IMR-90 (cell line): ENCODE results near the gene TMEM130. TPM values are rescaled to one million over a fixed set of nuclear protein-coding genes. Genes with fewer than 3 reads are reported as not detected.

Experiments used
- ATAC-seq: fragments of 200-7000 bp; cut with Tn5 transposase; 2 replicates; pipeline ENCODE4 v1.9.1; 2020; ENCODE audit warnings: low read depth, mild to moderate bottlenecking, moderate library complexity
- BruUV-seq: library from RNA; stranded (reverse); fragments of 400-500 nt; replicated peaks from 2 replicates; lab custom pipeline; 2021; lab: Mats Ljungman, UMichigan
- CTCF ChIA-PET: fragments of 300-600 bp; formaldehyde crosslinking; extraction: SDS; loops from one replicate; lab custom pipeline; 2021; ENCODE audit warnings: antibody characterized with exemption; lab: Yijun Ruan, JAX
- POLR2A ChIA-PET: fragments of 300-600 bp; sonication (Branson Sonifier 250); formaldehyde crosslinking; loops from one replicate; lab custom pipeline; 2022; ENCODE audit warnings: antibody characterized with exemption; ENCODE audit not compliant: unreplicated experiment; lab: Charles Lee
- DNase-seq: peaks from one replicate; pipeline ENCODE4 v3.0.0; 2013
- H2AFZ ChIP-seq: replicated peaks from 2 replicates; pipeline ENCODE3; 2013; ENCODE audit warnings: low read length, mild to moderate bottlenecking; ENCODE audit not compliant: poor library complexity
- H2AK5ac ChIP-seq: 2 replicates; pipeline ENCODE4 v1.6.1; 2013; ENCODE audit warnings: low read depth, low read length, inconsistent platforms
- H2AK9ac ChIP-seq: replicated peaks from 2 replicates; pipeline ENCODE3; 2013; ENCODE audit warnings: mild to moderate bottlenecking, low read depth, low read length, moderate library complexity; ENCODE audit not compliant: poor library complexity
- H2BK120ac ChIP-seq: 2 replicates; pipeline ENCODE4 v1.6.1; 2013; ENCODE audit warnings: low read depth, low read length, inconsistent platforms
- H2BK15ac ChIP-seq: 3 replicates; pipeline ENCODE4 v1.6.1; 2013; ENCODE audit warnings: low read depth, low read length, inconsistent platforms
- H2BK20ac ChIP-seq: 2 replicates; pipeline ENCODE4 v1.6.1; 2013; ENCODE audit warnings: low read depth, mild to moderate bottlenecking, inconsistent platforms, low read length, moderate library complexity
- H2BK5ac ChIP-seq: 2 replicates; pipeline ENCODE4 v1.6.1; 2013; ENCODE audit warnings: mild to moderate bottlenecking, low read depth, low read length, inconsistent platforms; ENCODE audit not compliant: poor library complexity, severe bottlenecking
- H3K14ac ChIP-seq: replicated peaks from 2 replicates; pipeline ENCODE4 v1.6.1; 2013; ENCODE audit warnings: low read depth, low read length, inconsistent platforms
- H3K18ac ChIP-seq: 2 replicates; pipeline ENCODE4 v1.6.1; 2013; ENCODE audit warnings: low read depth, low read length, control low read depth
- H3K23ac ChIP-seq: 2 replicates; pipeline ENCODE4 v1.6.1; 2013; ENCODE audit warnings: low read depth, low read length, inconsistent platforms
- H3K27ac ChIP-seq: 2 replicates; pipeline ENCODE4 v1.5.1; 2013; ENCODE audit warnings: mild to moderate bottlenecking, control low read depth, low read length; ENCODE audit not compliant: insufficient read depth
- H3K27me3 ChIP-seq: 2 replicates; pipeline ENCODE4 v1.6.1; 2013; ENCODE audit warnings: low read length; ENCODE audit not compliant: control insufficient read depth, insufficient read depth
- H3K36me3 ChIP-seq: 2 replicates; pipeline ENCODE4 v1.6.1; 2013; ENCODE audit warnings: low read length, mixed read lengths; ENCODE audit not compliant: control insufficient read depth, insufficient read depth
- H3K4ac ChIP-seq: 2 replicates; pipeline ENCODE4 v1.6.1; 2013; ENCODE audit warnings: low read depth, low read length, inconsistent platforms
- H3K4me1 ChIP-seq: 2 replicates; pipeline ENCODE4 v1.6.1; 2013; ENCODE audit warnings: low read length, mixed read lengths; ENCODE audit not compliant: control insufficient read depth, insufficient read depth
- H3K4me2 ChIP-seq: 2 replicates; pipeline ENCODE4 v1.6.1; 2013; ENCODE audit warnings: low read depth, mild to moderate bottlenecking, control low read depth, low read length, moderate library complexity
- H3K4me3 ChIP-seq: 2 replicates; pipeline ENCODE4 v1.5.1; 2013; ENCODE audit warnings: low read depth, mild to moderate bottlenecking, control low read depth, low read length, moderate library complexity; ENCODE audit not compliant: insufficient read depth
- H3K56ac ChIP-seq: 2 replicates; pipeline ENCODE4 v1.6.1; 2013; ENCODE audit warnings: low read length, inconsistent platforms; ENCODE audit not compliant: insufficient read depth; ENCODE audit errors: extremely low read depth
- H3K79me1 ChIP-seq, 2 experiments: 2 replicates each; pipeline ENCODE4 v1.6.1; 2013; ENCODE audit warnings: low read length in 2 of 2, inconsistent platforms in 1 of 2, low read depth in 1 of 2
- H3K9ac ChIP-seq: 2 replicates; pipeline ENCODE4 v1.6.1; 2013; ENCODE audit warnings: low read depth, low read length, control low read depth
- H3K9me1 ChIP-seq: 2 replicates; pipeline ENCODE4 v1.6.1; 2013; ENCODE audit warnings: low read length, inconsistent platforms; ENCODE audit not compliant: insufficient read depth
- H3K9me3 ChIP-seq: 2 replicates; pipeline ENCODE4 v1.6.1; 2013; ENCODE audit warnings: low read length; ENCODE audit not compliant: control insufficient read depth, insufficient read depth
- H4K20me1 ChIP-seq: 2 replicates; pipeline ENCODE4 v1.6.1; 2013; ENCODE audit warnings: low read length, inconsistent platforms; ENCODE audit not compliant: insufficient read depth
- H4K5ac ChIP-seq: 2 replicates; pipeline ENCODE4 v1.6.1; 2013; ENCODE audit warnings: mild to moderate bottlenecking, low read depth, low read length, control low read depth
- H4K8ac ChIP-seq, 2 experiments: 2 replicates each; pipeline ENCODE4 v1.6.1; 2013; ENCODE audit warnings: low read depth in 2 of 2, low read length in 2 of 2, control low read depth in 1 of 2, inconsistent platforms in 1 of 2
- H4K91ac ChIP-seq: 2 replicates; pipeline ENCODE4 v1.6.1; 2013; ENCODE audit warnings: low read depth, low read length, inconsistent platforms; ENCODE audit not compliant: insufficient read depth
- BHLHE40 ChIP-seq: fragments of 150-350 bp; IDR thresholded peaks from 2 replicates; pipeline ENCODE4 v1.6.1; 2016; ENCODE audit warnings: mild to moderate bottlenecking, low read depth, low read length
- CEBPB ChIP-seq: IDR thresholded peaks from 2 replicates; pipeline ENCODE4 v1.6.1; 2012; ENCODE audit warnings: low read depth, low read length, improper control_type of control experiment
- CHD1 ChIP-seq: IDR thresholded peaks from 2 replicates; pipeline ENCODE4 v1.6.1; 2012; ENCODE audit warnings: low read depth, low read length, improper control_type of control experiment
- CTCF ChIP-seq: conservative IDR thresholded peaks from 2 replicates; pipeline ENCODE4 v1.5.1; 2012; ENCODE audit warnings: mild to moderate bottlenecking, low read depth, low read length, improper control_type of control experiment
- ELK1 ChIP-seq: fragments of 150-350 bp; IDR thresholded peaks from 2 replicates; pipeline ENCODE4 v1.6.1; 2016; ENCODE audit warnings: low read depth, mild to moderate bottlenecking, low read length, moderate library complexity, borderline replicate concordance
- FOS ChIP-seq: fragments of 150-350 bp; IDR thresholded peaks from 2 replicates; pipeline ENCODE4 v1.6.1; 2016; ENCODE audit warnings: low read depth, low read length
- MAFK ChIP-seq: IDR thresholded peaks from 2 replicates; pipeline ENCODE4 v1.6.1; 2012; ENCODE audit warnings: low read depth, low read length, improper control_type of control experiment
- MAZ ChIP-seq: IDR thresholded peaks from 2 replicates; pipeline ENCODE4 v1.6.1; 2012; ENCODE audit warnings: low read depth, mild to moderate bottlenecking, low read length, improper control_type of control experiment, moderate library complexity, borderline replicate concordance
- MXI1 ChIP-seq: IDR thresholded peaks from 2 replicates; pipeline ENCODE4 v1.6.1; 2012; ENCODE audit warnings: low read depth, mild to moderate bottlenecking, low read length, moderate library complexity, borderline replicate concordance
- NFE2L2 ChIP-seq: fragments of 150-350 bp; IDR thresholded peaks from 2 replicates; pipeline ENCODE4 v1.6.1; 2016; ENCODE audit warnings: low read depth, mild to moderate bottlenecking, low read length
- POLR2A ChIP-seq: IDR thresholded peaks from 2 replicates; pipeline ENCODE4 v1.6.1; 2012; ENCODE audit warnings: mild to moderate bottlenecking, low read depth, low read length
- RAD21 ChIP-seq: IDR thresholded peaks from 2 replicates; pipeline ENCODE4 v1.6.1; 2012; ENCODE audit warnings: low read length, improper control_type of control experiment
- RCOR1 ChIP-seq: IDR thresholded peaks from 2 replicates; pipeline ENCODE4 v1.6.1; 2012; ENCODE audit warnings: mild to moderate bottlenecking, low read length, improper control_type of control experiment; ENCODE audit not compliant: insufficient replicate concordance
- RFX5 ChIP-seq: IDR thresholded peaks from 2 replicates; pipeline ENCODE4 v1.8.0; 2012; ENCODE audit warnings: low read depth, mild to moderate bottlenecking, low read length, moderate library complexity
- SMC3 ChIP-seq: fragments of 150-350 bp; IDR thresholded peaks from 2 replicates; pipeline ENCODE4 v1.6.1; 2016; ENCODE audit warnings: low read depth, mild to moderate bottlenecking, antibody characterized with exemption, low read length, moderate library complexity
- USF2 ChIP-seq: fragments of 150-350 bp; IDR thresholded peaks from 2 replicates; pipeline ENCODE4 v1.6.1; 2017; ENCODE audit warnings: mild to moderate bottlenecking, antibody characterized with exemption, low read length, low read depth
- WGBS, 2 experiments: methylation state at CpG; one replicate each; pipeline versions ENCODE4 v1.1.5 to v1.1.7; 2013; ENCODE audit warnings: missing lambda C conversion rate in 2 of 2; ENCODE audit not compliant: insufficient read length in 1 of 2; ENCODE audit errors: extremely low coverage in 2 of 2; 5-methylcytosine and 5-hydroxymethylcytosine counted together
- dilution Hi-C: fragments of 300-500 bp; cut with HindIII; formaldehyde crosslinking; loops from one replicate; pipeline ENCODE4 v1.14.3; 2018; ENCODE audit warnings: low sequenced_read_pairs; ENCODE audit not compliant: unreplicated experiment
- in situ Hi-C: fragments of 300-500 bp; cut with MboI; formaldehyde crosslinking; loops from 3 replicates; pipeline ENCODE4 v1.14.3; 2019; ENCODE audit warnings: low sequenced_read_pairs, inconsistent platforms, mixed read lengths
- intact Hi-C: fragments of 100-400 bp; cut with micrococcal nuclease; formaldehyde crosslinking; loops from 2 replicates; pipeline ENCODE4 v1.10.0; 2022
- polyA plus RNA-seq, 3 experiments: library from polyadenylated mRNA; depleted of rRNA; stranded (reverse); fragments of >200 nt; gene quantifications; 2 replicates each; pipeline ENCODE4 v1.2.3, GENCODE V29; 2012; ENCODE audit warnings: low replicate concordance in 1 of 3
- total RNA-seq: library from RNA; depleted of rRNA; stranded (reverse); fragments of >200 nt; gene quantifications from 2 replicates; pipeline ENCODE4 v1.2.3, GENCODE V29; 2012

TMEM130 gene
- total and polyA plus RNA-seq, 2 of the 4 experiments (the other 2 are of a cell fraction): 1.1 to 14.8 TPM

GRCh38 chr7:98800996-98801395, 68.8 kb downstream of the TMEM130 start:
- TF ChIP-seq CHD1 (no peak), SMC3 (no peak), POLR2A (no peak), ELK1 (no peak), CTCF (no peak), MXI1 (no peak), NFE2L2 (no peak), USF2 (no peak), MAZ (no peak), CEBPB (no peak), RAD21 (no peak), RFX5 (no peak), MAFK (no peak), BHLHE40 (no peak), FOS (no peak), RCOR1 (no peak)
- ATAC-seq (no peak), DNase-seq (no peak)
- Histone ChIP-seq H4K91ac (no peak overlapping the region), H3K27me3 (no peaks in the 10 kb centered on the region), H3K23ac (no peak overlapping the region), H2BK5ac (no peak overlapping the region), H3K36me3 (no peaks in the 10 kb centered on the region), H2BK20ac (no peak overlapping the region), H3K4me3 (no peak overlapping the region), H3K9me1 (no peaks in the 10 kb centered on the region), H2BK120ac (no peak overlapping the region), H3K18ac (no peak overlapping the region), H3K79me1 (no peaks in the 10 kb centered on the region), H3K14ac (no peak overlapping the region), H3K4me1 (no peaks in the 10 kb centered on the region), H3K9ac (no peak overlapping the region), H3K4me2 (no peak overlapping the region), H3K4ac (no peak overlapping the region), H4K8ac (no peak overlapping the region), H2BK15ac (no peak overlapping the region), H2AK9ac (no peak overlapping the region), H4K20me1 (no peaks in the 10 kb centered on the region), H3K27ac (no peak overlapping the region), H2AFZ (no peak overlapping the region), H3K56ac (no peak overlapping the region), H3K9me3 (peaks cover 11% of the 10 kb centered on the region), H4K5ac (no peak overlapping the region), H2AK5ac (no peak overlapping the region)
- 50% methylated on average over 2 of the region's 4 CpGs; no CpG with 5 or more reads in 1 of the 2 experiments for WGBS, 2 experiments
- ChIA-PET POLR2A (no interaction called here), CTCF (no interaction called here)
- in situ Hi-C loops (no loop called here), dilution Hi-C loops (no loop called here), intact Hi-C loops (no loop called here)
- no TSS peak for BruUV-seq
